HG02763 (cell line): ENCODE measurements around the gene PITRM1.
A peak's percentile ranks its signal among the peaks of the same experiment; 100 is the strongest.
"Not testable (repeated sequence)": the region's sequence is repeated elsewhere in the genome, so short reads cannot be mapped to it uniquely, and the experiment has no call there.

Source experiments
- ATAC-seq: cut with Tn5 transposase; IDR thresholded peaks from one replicate; pipeline ENCODE4 v1.9.1; 2021; ENCODE audit warnings: mild to moderate bottlenecking, moderate library complexity; ENCODE audit not compliant: unreplicated experiment

PITRM1 gene, protein sequence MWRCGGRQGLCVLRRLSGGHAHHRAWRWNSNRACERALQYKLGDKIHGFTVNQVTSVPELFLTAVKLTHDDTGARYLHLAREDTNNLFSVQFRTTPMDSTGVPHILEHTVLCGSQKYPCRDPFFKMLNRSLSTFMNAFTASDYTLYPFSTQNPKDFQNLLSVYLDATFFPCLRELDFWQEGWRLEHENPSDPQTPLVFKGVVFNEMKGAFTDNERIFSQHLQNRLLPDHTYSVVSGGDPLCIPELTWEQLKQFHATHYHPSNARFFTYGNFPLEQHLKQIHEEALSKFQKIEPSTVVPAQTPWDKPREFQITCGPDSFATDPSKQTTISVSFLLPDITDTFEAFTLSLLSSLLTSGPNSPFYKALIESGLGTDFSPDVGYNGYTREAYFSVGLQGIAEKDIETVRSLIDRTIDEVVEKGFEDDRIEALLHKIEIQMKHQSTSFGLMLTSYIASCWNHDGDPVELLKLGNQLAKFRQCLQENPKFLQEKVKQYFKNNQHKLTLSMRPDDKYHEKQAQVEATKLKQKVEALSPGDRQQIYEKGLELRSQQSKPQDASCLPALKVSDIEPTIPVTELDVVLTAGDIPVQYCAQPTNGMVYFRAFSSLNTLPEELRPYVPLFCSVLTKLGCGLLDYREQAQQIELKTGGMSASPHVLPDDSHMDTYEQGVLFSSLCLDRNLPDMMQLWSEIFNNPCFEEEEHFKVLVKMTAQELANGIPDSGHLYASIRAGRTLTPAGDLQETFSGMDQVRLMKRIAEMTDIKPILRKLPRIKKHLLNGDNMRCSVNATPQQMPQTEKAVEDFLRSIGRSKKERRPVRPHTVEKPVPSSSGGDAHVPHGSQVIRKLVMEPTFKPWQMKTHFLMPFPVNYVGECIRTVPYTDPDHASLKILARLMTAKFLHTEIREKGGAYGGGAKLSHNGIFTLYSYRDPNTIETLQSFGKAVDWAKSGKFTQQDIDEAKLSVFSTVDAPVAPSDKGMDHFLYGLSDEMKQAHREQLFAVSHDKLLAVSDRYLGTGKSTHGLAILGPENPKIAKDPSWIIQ

GRCh38 chr10:3172446-3173170 is at the start of gene PITRM1:
TSS of gene PITRM1 (minus strand) at chr10:3172782. CDS start at chr10:3172772, 10 bp downstream.
- ATAC-seq, result peak; percentile 98

DNA sequence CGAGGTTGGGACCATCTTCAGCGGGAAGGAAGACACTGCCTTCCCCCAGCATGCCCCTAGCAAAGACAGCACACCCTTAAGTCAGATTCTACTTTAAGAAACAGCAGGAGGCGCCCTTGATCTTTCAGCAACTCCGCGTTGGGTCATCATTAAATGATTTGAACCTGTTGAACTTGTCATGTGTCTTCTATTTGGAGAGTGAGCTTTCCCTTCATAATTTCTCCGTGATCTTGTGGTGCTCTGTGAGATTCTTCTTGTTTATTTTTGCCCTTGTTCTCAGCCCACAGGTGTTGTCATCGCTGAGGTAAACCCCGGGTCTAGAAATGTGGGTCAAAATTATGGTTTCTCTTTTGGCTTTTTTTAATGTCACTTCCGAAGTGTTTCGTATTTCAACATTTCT is 49.5 kb upstream of the PITRM1 start:
- no peak for ATAC-seq

- not testable (repeated sequence) for ATAC-seq
Observed at GRCh38 chr10:3221601-3222000, 49.0 kb upstream of the PITRM1 start.

GRCh38 chr10:3220853-3221252 is 48.3 kb upstream of the PITRM1 start:
- no peak for ATAC-seq

DNA sequence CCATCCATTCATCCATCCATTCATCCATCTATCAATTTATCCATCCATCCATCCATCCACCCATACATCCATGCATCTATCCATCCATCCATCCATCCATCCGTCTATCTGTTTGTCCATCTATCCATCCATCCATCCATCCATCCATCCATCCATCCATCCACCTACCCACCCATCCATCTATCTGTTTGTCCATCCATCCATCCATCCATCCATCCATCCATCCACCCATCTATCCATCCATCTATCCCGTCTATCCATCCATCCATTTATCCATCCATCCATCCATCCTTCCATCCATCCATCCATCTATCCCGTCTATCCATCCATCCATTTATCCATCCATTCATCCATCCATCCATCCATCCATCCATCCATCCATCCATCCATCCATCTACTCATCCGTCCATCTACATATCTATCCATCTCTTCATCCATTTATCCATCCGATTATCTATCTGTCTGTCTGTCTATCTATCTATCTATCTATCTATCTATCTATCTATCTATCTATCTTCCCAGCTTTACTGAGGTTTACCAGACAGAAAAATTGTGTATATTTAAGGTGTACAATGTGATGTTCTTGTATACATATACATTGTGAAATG is 46.5 kb upstream of the PITRM1 start:
- not testable (repeated sequence) for ATAC-seq

DNA sequence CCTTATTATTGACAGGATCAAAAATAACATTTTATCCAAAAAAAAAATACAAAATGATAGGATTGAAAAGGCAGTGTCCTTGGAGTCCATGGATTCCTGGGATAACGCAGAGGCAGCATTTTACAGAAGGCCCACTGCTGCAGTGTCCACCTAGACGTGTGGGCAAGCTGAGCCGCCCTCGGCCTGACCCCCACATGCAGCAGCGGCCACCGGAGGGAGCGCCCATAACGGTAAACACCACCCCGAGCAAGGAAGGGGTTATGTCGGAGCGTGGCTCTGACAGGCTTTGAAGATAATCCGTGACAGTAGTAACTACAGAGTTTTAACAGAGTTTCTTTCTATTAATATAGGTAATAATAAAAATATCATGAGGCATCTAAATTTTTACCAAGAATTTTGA is 45.3 kb upstream of the PITRM1 start:
- no peak for ATAC-seq

- no peak for ATAC-seq
Observed at GRCh38 chr10:3217301-3217700, 44.7 kb upstream of the PITRM1 start.

GRCh38 chr10:3215153-3215775 is 42.7 kb upstream of the PITRM1 start:
- no peak for ATAC-seq

DNA sequence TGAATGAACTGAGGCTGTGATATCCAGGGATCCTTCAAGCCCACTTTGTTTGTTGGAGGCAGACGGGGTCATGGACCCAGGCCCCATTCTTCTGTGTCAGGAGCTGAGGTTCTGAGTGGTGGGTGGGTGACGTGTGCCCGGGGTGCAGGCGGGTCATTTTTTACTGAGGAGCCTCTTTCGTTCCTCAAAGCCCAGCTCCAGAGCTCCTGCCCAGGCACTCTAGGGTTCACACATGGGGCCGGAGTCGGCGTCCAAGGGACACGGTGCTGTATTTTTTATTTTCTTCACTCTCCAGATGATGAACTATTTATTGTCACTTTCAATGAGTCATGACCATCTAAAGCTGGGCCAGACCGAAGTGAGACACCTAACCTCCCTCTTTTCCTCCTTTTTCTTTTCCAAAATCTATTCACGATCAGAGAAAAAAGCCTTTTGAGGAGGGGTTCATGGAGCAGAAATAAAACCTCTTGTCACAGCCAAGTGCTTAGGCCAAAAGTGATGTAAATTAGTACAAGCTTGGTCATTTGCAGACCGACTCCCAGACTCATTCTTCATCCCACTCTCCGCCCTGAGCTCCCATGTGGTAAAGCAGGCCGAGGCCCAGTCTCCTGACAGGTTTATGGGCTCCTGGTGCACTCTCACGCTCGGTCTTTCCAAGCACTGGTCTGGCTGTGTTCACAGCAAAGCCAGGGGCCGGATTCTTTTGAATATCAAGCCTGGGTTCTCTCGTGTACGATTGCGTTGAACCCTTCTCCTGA is 41.4 kb upstream of the PITRM1 start:
- no peak for ATAC-seq

GRCh38 chr10:3213208-3213607 is 40.6 kb upstream of the PITRM1 start:
- ATAC-seq, result no peak

DNA sequence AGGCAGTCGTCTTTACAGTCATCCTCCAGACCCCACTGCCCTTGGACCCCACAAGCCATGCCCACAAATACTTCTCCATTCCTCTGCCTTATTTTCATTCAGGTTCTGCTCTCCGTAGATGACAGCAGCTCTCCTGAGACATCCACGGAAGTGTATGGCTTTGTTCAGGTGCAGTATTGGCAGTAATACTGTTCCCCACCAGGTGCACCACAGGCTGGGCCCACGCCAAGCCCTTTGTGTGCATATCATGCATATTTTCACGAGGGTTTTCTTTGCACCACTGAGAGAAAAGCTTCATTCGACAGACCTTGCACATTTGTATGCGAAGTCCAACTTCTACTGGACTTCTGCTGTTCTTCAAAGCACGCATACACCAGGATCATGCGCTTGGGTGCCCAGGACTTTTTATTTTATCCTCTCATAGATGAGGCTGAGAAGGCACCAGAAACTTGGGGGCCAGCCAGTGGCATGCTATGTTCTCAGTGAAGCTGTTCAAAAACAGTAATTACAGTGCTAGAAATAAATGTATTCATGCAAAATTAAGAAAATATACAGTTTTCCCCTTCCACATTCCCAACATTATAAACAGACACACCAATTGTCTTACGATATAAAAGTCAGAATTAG is 37.8 kb upstream of the PITRM1 start:
- ATAC-seq, result no peak

DNA sequence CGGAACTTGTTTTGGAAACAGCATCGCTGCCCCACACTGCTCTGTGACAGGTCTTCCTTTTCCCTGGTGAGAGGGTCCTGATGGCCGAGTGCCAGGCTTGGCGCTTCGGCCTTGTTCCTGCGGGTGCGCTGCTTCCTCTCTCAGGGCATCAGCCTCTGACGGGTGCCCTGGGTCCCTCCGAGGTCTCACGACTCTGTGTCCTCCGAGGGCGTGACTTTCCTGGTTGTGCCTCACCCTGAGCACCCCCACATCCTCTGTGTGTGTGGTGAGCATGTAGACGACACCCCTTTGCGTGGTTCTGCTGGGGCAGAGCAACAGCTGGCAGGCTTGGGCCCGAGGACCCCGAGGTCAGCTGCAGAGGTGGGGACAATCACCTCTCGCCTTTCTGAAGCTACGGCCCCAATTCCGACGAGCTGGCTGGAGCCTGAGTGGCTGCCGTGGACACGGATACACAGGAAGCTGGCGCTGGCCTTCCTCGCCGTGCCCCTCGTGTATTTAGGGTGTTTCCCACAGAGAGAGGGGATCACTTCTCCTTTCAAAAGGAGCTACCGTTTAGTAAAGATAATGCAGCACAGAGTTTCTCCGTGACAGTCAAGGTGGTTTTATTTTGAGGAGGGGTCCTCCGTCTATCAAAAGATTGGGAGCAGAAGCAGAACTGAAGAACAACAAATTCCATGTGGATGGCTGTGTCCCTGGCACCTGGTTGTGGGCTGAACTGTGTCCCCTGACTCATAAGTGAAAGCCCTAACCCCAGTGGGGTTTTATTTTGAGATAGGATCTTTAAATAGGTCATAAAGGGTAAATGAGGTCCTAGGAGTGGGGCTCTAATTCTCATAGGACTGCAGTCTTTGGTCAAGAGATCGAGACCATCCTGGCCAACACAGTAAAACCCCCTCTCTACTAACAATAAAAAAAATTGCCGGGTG is 36.2 kb upstream of the PITRM1 start:
- no peak for ATAC-seq

- no peak for ATAC-seq
Observed at GRCh38 chr10:3207351-3207750, 34.8 kb upstream of the PITRM1 start.

DNA sequence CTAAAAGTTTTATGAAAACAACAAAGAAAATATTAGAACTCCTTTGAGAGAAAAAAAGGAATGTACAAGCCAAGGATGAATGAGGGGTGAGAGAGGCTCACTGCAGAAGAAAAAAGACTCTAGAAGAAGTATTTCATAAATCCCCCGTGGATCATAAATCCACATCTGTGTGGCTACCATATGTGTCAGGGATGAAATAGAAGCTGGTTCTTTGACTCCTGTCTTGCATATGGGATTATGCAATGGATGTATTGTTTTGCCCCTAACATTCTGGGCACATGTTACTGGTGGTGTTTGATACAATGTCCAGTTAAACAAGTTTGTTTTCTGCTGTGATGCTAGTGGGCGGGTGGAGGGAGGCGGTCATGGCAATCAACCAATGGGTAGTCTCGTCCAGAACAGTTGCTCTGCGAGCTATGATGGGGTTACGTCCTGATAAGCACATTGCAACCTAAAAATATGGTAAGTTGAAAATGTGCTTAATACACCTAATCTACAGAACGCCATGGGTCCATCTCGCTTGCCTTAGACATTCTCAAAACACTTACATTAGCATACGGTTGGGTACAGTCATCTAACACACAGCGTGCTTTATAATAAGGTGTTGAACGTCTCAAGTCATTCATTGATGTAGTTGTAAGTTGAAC is 34.1 kb upstream of the PITRM1 start:
- ATAC-seq, result no peak

DNA sequence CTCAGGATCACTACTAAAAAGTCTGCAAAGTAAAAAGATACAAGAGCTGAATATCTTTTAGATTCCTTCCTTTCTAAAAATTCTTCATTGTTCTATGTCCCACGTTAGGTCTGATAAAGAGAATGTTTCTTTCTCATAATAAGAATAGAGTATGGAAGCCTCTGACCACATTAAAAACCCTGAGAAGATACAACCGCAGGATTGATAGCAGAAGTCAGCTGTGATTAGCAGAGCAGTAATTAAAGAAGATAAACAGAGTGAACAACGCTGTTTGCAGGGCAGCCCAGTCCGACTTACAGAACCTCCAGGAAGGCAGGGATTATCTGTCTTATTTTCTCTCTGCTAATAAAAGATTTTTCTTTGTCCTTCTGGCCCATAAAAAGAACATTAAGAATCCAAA is 31.4 kb upstream of the PITRM1 start:
- no peak for ATAC-seq

- ATAC-seq, result no peak
Observed at GRCh38 chr10:3203016-3203811, 30.6 kb upstream of the PITRM1 start.

GRCh38 chr10:3201796-3202195 is 29.2 kb upstream of the PITRM1 start:
- ATAC-seq, result no peak
